ENCODE measurements around the gene BMP7. TPM values are rescaled to one million over a fixed set of nuclear protein-coding genes. Genes with fewer than 3 reads are reported as not detected.
A peak's percentile ranks its signal among the peaks of the same experiment; 100 is the strongest.

Gene BMP7
- polyA plus RNA-seq, 4 donors, result 0.92 to 3.4 TPM; not detected in 2

DNA sequence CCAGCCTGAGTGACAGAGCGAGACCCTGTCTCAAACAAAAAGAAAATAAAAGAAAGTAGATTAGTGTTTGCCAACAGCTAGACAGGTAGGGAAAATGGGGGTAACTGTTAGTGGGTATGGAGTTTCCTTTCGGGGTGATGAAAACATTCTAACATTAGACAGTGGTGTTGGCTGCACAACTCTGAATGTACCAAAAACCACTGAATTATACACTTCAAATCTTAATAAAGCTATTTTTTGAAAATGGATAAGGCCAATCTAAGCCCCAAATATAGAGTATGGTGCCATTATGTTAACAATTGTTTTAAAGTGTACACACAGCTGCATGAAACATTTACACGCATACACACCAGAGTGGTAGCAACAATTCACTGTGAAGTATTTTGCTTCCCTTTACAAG lies 57.0 kb downstream of the BMP7 start:
- no peaks in the 10 kb centered on the region for H3K36me3 ChIP-seq (ENCODE audit: control insufficient read depth in 3 of 3, insufficient read depth in 2 of 3, low read depth in 1 of 3, low read length in 3 of 3)
- DNase-seq, result no peak
- peaks cover 0 to 33% (median 0%) of the 10 kb centered on the region in 3 donors for H3K4me1 ChIP-seq (ENCODE audit: control insufficient read depth in 3 of 3, insufficient read depth in 2 of 3, low read depth in 1 of 3, low read length in 2 of 3)
- no peak for FAIRE-seq
- no peak overlapping the region for H3K4me3 ChIP-seq (ENCODE audit: low read depth in 1 of 3, low read length in 3 of 3)
- H3K9me3 ChIP-seq (ENCODE audit: control insufficient read depth in 2 of 2, insufficient read depth in 1 of 2, low read depth in 1 of 2, low read length in 1 of 2), result peaks cover 0 to 5% of the 10 kb centered on the region in 2 donors
- no peaks in the 10 kb centered on the region for H3K27me3 ChIP-seq (ENCODE audit: control insufficient read depth in 3 of 3, insufficient read depth in 3 of 3, low read length in 3 of 3)
- H3K27ac ChIP-seq (ENCODE audit: low read depth in 1 of 3, low read length in 2 of 3), result no peak overlapping the region
- WGBS, 3 donors, result 78 to 87% (median 86%) methylated on average over 3 of the region's 3 CpGs

DNA sequence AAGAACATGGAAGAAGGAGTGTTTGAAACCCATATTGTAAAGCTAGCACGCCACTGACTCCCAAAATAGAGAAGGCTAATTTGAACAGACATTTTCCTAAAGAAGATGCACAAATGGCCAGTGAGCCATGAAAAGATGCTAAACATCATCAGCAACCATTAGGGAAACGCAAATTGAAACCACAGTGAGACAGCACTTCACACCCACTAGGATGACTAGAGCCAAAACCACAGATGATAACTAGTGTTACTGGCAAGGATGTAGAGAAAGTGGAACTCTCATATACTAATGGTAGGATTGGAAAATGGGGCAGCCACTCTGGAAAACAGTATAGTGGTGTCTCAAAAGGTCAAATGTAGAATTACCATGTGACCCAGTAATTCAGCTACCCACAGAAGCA lies 58.2 kb downstream of the BMP7 start:
- WGBS, 3 donors, result 73 to 79% (median 78%) methylated on average over 2 of the region's 2 CpGs

DNA sequence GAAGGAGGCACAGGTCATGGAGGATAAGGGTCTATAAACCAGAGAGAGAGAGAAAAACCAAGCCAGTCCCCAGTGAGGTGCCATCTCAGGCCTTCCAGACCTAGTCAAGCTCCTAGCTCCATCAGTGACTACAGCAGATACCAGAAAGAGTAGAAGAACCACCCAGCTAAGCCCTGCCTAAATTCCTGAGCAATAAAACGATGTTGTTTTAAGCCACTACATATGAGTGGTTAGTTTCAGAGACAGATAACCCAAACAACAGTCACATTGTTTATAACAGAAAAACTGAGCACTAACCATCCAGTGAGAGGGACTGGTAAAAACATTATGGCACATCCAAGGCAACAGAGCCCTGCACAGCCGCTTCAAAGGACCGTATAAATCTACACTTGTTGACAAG lies 59.2 kb downstream of the BMP7 start:
- H3K27ac ChIP-seq (ENCODE audit: low read depth in 1 of 3, low read length in 2 of 3), result no peak overlapping the region
- H3K4me3 ChIP-seq (ENCODE audit: low read depth in 1 of 3, low read length in 3 of 3), result no peak overlapping the region
- no peak for FAIRE-seq
- peaks cover 0 to 5% of the 10 kb centered on the region in 2 donors for H3K9me3 ChIP-seq (ENCODE audit: control insufficient read depth in 2 of 2, insufficient read depth in 1 of 2, low read depth in 1 of 2, low read length in 1 of 2)
- peaks cover 0 to 26% (median 0%) of the 10 kb centered on the region in 3 donors for H3K4me1 ChIP-seq (ENCODE audit: control insufficient read depth in 3 of 3, insufficient read depth in 2 of 3, low read depth in 1 of 3, low read length in 2 of 3)
- H3K36me3 ChIP-seq (ENCODE audit: control insufficient read depth in 3 of 3, insufficient read depth in 2 of 3, low read depth in 1 of 3, low read length in 3 of 3), result no peaks in the 10 kb centered on the region
- no peak for DNase-seq
- H3K27me3 ChIP-seq (ENCODE audit: control insufficient read depth in 3 of 3, insufficient read depth in 3 of 3, low read length in 3 of 3), result no peaks in the 10 kb centered on the region
- WGBS, 3 donors, result 77 to 88% (median 83%) methylated on average over 3 of the region's 3 CpGs

More for the DNA sequence above, 58.2 kb downstream of the BMP7 start:
- Histone ChIP-seq H3K27ac (ENCODE audit: low read depth in 1 of 3, low read length in 2 of 3) (no peak overlapping the region), H3K27me3 (ENCODE audit: control insufficient read depth in 3 of 3, insufficient read depth in 3 of 3, low read length in 3 of 3) (no peaks in the 10 kb centered on the region), H3K4me3 (ENCODE audit: low read depth in 1 of 3, low read length in 3 of 3) (no peak overlapping the region), H3K9me3 (ENCODE audit: control insufficient read depth in 2 of 2, insufficient read depth in 1 of 2, low read depth in 1 of 2, low read length in 1 of 2) (peaks cover 0 to 5% of the 10 kb centered on the region in 2 donors), H3K36me3 (ENCODE audit: control insufficient read depth in 3 of 3, insufficient read depth in 2 of 3, low read depth in 1 of 3, low read length in 3 of 3) (no peaks in the 10 kb centered on the region), H3K4me1 (ENCODE audit: control insufficient read depth in 3 of 3, insufficient read depth in 2 of 3, low read depth in 1 of 3, low read length in 2 of 3) (peaks cover 0 to 33% (median 0%) of the 10 kb centered on the region in 3 donors)
- DNase-seq (no peak), FAIRE-seq (no peak)

DNA sequence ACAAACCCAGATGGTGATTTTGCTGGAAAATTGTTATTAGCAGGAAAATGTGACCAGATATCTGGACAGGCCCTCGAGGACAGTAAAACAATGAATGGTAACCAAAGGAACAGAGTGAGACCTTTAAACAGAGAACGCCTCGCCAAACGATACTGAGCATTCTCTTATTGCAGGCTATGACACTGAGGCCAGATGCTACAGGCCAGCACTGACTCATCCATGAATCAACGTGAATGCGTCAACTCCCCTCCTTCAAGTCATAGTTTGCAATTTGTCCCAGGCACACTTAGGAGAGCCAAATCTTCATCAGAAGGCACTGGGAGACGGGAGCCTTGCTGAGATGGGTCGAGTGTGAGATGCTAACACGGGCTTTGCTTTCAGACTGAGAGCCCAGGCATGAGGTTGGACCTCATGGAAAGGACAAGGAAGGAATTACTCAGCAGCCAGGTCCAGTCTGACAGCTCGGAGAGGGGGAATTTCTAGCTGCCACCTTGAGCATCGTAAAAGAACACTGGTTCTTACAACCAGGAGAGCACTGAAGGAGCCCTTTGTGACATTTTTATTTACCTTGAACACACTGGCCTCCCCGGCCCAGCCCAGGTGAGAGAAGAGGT lies 60.7 kb downstream of the BMP7 start:
- Histone ChIP-seq H3K27ac (ENCODE audit: low read depth in 1 of 3, low read length in 2 of 3) (no peak overlapping the region), H3K9me3 (ENCODE audit: control insufficient read depth in 2 of 2, insufficient read depth in 1 of 2, low read depth in 1 of 2, low read length in 1 of 2) (peaks cover 0 to 5% of the 10 kb centered on the region in 2 donors), H3K4me1 (ENCODE audit: control insufficient read depth in 3 of 3, insufficient read depth in 2 of 3, low read depth in 1 of 3, low read length in 2 of 3) (peaks cover 0 to 15% (median 0%) of the 10 kb centered on the region in 3 donors), H3K4me3 (ENCODE audit: low read depth in 1 of 3, low read length in 3 of 3) (no peak overlapping the region), H3K36me3 (ENCODE audit: control insufficient read depth in 3 of 3, insufficient read depth in 2 of 3, low read depth in 1 of 3, low read length in 3 of 3) (peaks cover 0 to 2% (median 0%) of the 10 kb centered on the region in 3 donors), H3K27me3 (ENCODE audit: control insufficient read depth in 3 of 3, insufficient read depth in 3 of 3, low read length in 3 of 3) (no peaks in the 10 kb centered on the region)
- 54 to 67% (median 57%) methylated on average over 12 of the region's 12 CpGs for WGBS, 3 donors
- DNase-seq (peak in 1 of 2 donors; percentile 37), FAIRE-seq (no peak)

DNA sequence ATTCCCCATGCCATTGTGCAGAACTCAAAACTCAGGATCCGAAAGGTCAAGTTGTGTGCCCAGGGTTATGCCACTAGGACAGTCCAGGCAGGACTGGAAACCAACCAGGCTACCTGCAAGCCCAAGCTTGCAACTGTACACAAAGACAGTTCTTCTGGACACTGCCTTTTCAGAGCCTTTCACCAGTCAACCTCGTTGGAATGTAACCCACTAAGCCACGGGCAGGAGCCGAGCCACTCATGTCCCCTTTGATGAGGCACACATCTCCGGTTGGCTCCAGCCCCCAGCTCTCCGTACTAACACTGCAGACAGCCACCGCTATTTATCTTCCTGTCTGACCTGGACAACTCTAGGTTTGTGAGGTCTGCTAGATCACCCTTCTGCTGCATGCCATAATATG lies 62.5 kb downstream of the BMP7 start:
- Histone ChIP-seq H3K36me3 (ENCODE audit: control insufficient read depth in 3 of 3, insufficient read depth in 2 of 3, low read depth in 1 of 3, low read length in 3 of 3) (peaks cover 0 to 2% (median 0%) of the 10 kb centered on the region in 3 donors), H3K4me3 (ENCODE audit: low read depth in 1 of 3, low read length in 3 of 3) (no peak overlapping the region), H3K9me3 (ENCODE audit: control insufficient read depth in 2 of 2, insufficient read depth in 1 of 2, low read depth in 1 of 2, low read length in 1 of 2) (peaks cover 0 to 5% of the 10 kb centered on the region in 2 donors), H3K27me3 (ENCODE audit: control insufficient read depth in 3 of 3, insufficient read depth in 3 of 3, low read length in 3 of 3) (no peaks in the 10 kb centered on the region), H3K27ac (ENCODE audit: low read depth in 1 of 3, low read length in 2 of 3) (no peak overlapping the region), H3K4me1 (ENCODE audit: control insufficient read depth in 3 of 3, insufficient read depth in 2 of 3, low read depth in 1 of 3, low read length in 2 of 3) (peaks cover 0 to 5% (median 0%) of the 10 kb centered on the region in 3 donors)
- no peak for FAIRE-seq
- 85 to 87% (median 86%) methylated on average over 7 of the region's 7 CpGs for WGBS, 3 donors
- DNase-seq, result no peak

DNA sequence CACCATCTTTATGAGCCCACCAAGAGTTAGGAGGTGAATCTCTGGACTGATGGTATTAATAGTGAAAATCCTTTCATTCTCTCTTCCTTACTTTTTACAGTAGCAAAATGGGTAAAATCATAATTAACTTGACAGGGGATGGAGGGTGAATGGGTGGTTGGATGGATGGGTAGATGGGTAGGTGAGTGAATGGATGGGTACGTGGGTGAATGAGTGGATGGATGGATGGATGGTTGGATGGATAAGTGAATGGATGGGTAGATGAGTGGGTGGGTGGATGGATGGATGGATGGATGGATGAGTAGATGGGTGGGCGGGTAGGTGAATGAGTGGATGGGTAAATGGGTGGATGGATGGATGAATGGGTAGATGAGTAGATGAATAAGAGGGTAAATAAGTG lies 63.2 kb downstream of the BMP7 start:
- H3K27me3 ChIP-seq (ENCODE audit: control insufficient read depth in 3 of 3, insufficient read depth in 3 of 3, low read length in 3 of 3), result no peaks in the 10 kb centered on the region
- H3K4me3 ChIP-seq (ENCODE audit: low read depth in 1 of 3, low read length in 3 of 3), result no peak overlapping the region
- H3K4me1 ChIP-seq (ENCODE audit: control insufficient read depth in 3 of 3, insufficient read depth in 2 of 3, low read depth in 1 of 3, low read length in 2 of 3), result peaks cover 0 to 5% (median 0%) of the 10 kb centered on the region in 3 donors
- no peak overlapping the region for H3K27ac ChIP-seq (ENCODE audit: low read depth in 1 of 3, low read length in 2 of 3)
- H3K36me3 ChIP-seq (ENCODE audit: control insufficient read depth in 3 of 3, insufficient read depth in 2 of 3, low read depth in 1 of 3, low read length in 3 of 3), result peaks cover 0 to 2% (median 0%) of the 10 kb centered on the region in 3 donors
- 84 to 89% (median 86%) methylated on average over 2 of the region's 2 CpGs for WGBS, 3 donors
- peaks cover 0 to 5% of the 10 kb centered on the region in 2 donors for H3K9me3 ChIP-seq (ENCODE audit: control insufficient read depth in 2 of 2, insufficient read depth in 1 of 2, low read depth in 1 of 2, low read length in 1 of 2)
- FAIRE-seq (no peak), DNase-seq (no peak)

DNA sequence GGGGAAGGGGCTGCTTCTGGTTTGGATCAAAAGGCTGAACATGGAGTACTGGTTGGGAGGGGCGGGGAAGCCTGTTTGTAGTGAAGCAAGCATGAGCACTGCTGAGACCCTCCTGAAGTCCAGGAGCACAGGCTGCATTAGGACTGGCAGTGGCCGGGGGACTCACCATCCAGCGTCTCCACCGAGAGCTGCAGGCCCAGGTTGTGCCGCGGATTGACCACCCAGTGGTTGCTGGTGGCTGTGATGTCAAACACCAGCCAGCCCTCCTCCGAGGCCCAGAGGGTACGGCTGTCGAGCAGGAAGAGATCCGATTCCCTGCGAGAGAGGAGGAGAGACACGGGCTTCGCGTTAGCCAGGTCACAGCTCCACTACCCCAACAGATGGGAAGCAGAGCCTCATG lies 64.1 kb downstream of the BMP7 start:
- no peak overlapping the region for H3K4me3 ChIP-seq (ENCODE audit: low read depth in 1 of 3, low read length in 3 of 3)
- H3K36me3 ChIP-seq (ENCODE audit: control insufficient read depth in 3 of 3, insufficient read depth in 2 of 3, low read depth in 1 of 3, low read length in 3 of 3), result peaks cover 0 to 2% (median 0%) of the 10 kb centered on the region in 3 donors
- no peaks in the 10 kb centered on the region for H3K27me3 ChIP-seq (ENCODE audit: control insufficient read depth in 3 of 3, insufficient read depth in 3 of 3, low read length in 3 of 3)
- H3K4me1 ChIP-seq (ENCODE audit: control insufficient read depth in 3 of 3, insufficient read depth in 2 of 3, low read depth in 1 of 3, low read length in 2 of 3), result peaks cover 0 to 5% (median 0%) of the 10 kb centered on the region in 3 donors
- WGBS, 3 donors, result 90 to 95% (median 92%) methylated on average over 14 of the region's 14 CpGs
- peaks cover 0 to 5% of the 10 kb centered on the region in 2 donors for H3K9me3 ChIP-seq (ENCODE audit: control insufficient read depth in 2 of 2, insufficient read depth in 1 of 2, low read depth in 1 of 2, low read length in 1 of 2)
- H3K27ac ChIP-seq (ENCODE audit: low read depth in 1 of 3, low read length in 2 of 3), result no peak overlapping the region
- DNase-seq (no peak), FAIRE-seq (no peak)

DNA sequence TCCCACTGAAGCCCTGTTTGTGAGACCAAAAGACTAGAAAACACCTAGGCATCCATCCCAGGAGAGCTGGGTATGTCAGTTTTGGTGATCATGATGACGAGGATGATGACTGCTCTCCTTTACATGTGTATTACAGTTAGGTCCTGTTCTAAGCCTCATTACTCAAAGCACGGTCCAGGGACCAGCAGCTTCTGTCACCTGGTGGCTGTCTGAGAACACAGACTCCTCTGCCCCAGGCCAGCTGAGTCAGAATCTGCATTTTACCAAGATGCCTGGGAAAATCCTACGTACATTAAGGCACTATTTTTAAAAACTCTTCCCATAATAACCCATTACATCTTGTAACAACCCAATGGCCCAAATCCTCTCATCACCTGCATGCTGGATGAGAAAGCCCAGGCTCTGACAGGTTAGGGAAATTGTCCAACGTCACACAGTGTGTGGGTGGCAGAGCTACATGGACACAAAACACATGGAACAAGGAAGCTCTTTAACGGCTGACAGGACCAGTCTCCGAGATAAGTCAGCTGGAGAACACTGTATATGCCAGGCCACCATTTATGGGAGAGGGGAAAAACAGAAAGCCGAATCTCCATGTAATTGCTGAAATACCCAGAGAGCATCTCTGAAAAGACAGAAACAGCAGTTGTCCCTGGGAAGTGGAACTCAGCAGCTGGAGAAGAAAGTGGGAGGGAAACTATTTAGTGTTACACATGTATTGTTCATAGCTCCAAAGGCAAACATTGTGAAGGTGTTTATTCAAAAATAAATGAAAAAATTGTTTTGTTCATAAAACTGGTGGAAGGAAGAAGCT lies 65.4 kb downstream of the BMP7 start:
- no peaks in the 10 kb centered on the region for H3K27me3 ChIP-seq (ENCODE audit: control insufficient read depth in 3 of 3, insufficient read depth in 3 of 3, low read length in 3 of 3)
- DNase-seq (no peak), FAIRE-seq (no peak)
- no peak overlapping the region for H3K4me3 ChIP-seq (ENCODE audit: low read depth in 1 of 3, low read length in 3 of 3)
- H3K4me1 ChIP-seq (ENCODE audit: control insufficient read depth in 3 of 3, insufficient read depth in 2 of 3, low read depth in 1 of 3, low read length in 2 of 3), result peaks cover 0 to 5% (median 0%) of the 10 kb centered on the region in 3 donors
- peaks cover 0 to 2% (median 0%) of the 10 kb centered on the region in 3 donors for H3K36me3 ChIP-seq (ENCODE audit: control insufficient read depth in 3 of 3, insufficient read depth in 2 of 3, low read depth in 1 of 3, low read length in 3 of 3)
- H3K27ac ChIP-seq (ENCODE audit: low read depth in 1 of 3, low read length in 2 of 3), result no peak overlapping the region
- H3K9me3 ChIP-seq (ENCODE audit: control insufficient read depth in 2 of 2, insufficient read depth in 1 of 2, low read depth in 1 of 2, low read length in 1 of 2), result no peaks in the 10 kb centered on the region
- WGBS, 3 donors, result 56 to 61% (median 57%) methylated on average over 7 of the region's 7 CpGs
